Measurements from ENCODE around the gene DSCAML1. TPM values are rescaled to one million over a fixed set of nuclear protein-coding genes. Genes with fewer than 3 reads are reported as not detected.

DSCAML1 gene
- total RNA-seq, 1 donor from 2014 or later = 1.3 TPM

DNA sequence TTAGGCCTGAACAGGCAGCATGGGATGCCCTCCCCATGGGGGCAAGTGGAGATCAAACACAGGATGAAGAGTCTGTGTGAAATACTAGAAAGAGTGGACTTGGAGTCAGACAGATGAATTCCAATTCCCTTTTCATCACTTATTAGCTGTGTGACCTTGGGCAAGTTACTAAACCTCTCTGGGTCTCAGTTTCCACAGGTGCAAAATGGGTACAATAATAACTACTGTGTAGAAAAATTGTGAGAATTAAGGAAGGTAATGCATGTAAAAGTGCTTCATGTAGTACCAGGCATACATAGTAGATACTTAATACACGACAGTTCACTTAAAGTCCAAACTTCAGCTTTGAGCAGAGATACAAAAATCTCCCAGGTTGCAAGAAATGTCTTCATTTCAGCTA, 176.4 kb downstream of the DSCAML1 start:
- H3K4me3 ChIP-seq = no peak overlapping the region
- no peak for ATAC-seq
- no peaks in the 10 kb centered on the region for H3K36me3 ChIP-seq
- no peak for DNase-seq
- no peaks in the 10 kb centered on the region for H3K4me1 ChIP-seq
- no peaks in the 10 kb centered on the region for H3K27me3 ChIP-seq
- no peaks in the 10 kb centered on the region for H3K9me3 ChIP-seq
- H3K27ac ChIP-seq = no peak overlapping the region
- TF ChIP-seq, protein P1, sequence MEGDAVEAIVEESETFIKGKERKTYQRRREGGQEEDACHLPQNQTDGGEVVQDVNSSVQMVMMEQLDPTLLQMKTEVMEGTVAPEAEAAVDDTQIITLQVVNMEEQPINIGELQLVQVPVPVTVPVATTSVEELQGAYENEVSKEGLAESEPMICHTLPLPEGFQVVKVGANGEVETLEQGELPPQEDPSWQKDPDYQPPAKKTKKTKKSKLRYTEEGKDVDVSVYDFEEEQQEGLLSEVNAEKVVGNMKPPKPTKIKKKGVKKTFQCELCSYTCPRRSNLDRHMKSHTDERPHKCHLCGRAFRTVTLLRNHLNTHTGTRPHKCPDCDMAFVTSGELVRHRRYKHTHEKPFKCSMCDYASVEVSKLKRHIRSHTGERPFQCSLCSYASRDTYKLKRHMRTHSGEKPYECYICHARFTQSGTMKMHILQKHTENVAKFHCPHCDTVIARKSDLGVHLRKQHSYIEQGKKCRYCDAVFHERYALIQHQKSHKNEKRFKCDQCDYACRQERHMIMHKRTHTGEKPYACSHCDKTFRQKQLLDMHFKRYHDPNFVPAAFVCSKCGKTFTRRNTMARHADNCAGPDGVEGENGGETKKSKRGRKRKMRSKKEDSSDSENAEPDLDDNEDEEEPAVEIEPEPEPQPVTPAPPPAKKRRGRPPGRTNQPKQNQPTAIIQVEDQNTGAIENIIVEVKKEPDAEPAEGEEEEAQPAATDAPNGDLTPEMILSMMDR (IDR thresholded peaks at IDR 0.05) = no peak
- intact Hi-C loops (cut with DNase I) = no loop called here

- Histone ChIP-seq H3K36me3 (no peaks in the 10 kb centered on the region), H3K27ac (no peak overlapping the region), H3K4me1 (no peaks in the 10 kb centered on the region), H3K9me3 (no peaks in the 10 kb centered on the region), H3K27me3 (no peaks in the 10 kb centered on the region), H3K4me3 (no peak overlapping the region)
- ATAC-seq (no peak), DNase-seq (peak; percentile 17)
- intact Hi-C loops (cut with DNase I) = no loop called here
- TF ChIP-seq, protein P1 (IDR thresholded peaks at IDR 0.05) = no peak
Measured at GRCh38 chr11:117620086-117620485, 176.9 kb downstream of the DSCAML1 start.

- no peaks in the 10 kb centered on the region for H3K4me1 ChIP-seq
- H3K27me3 ChIP-seq = no peaks in the 10 kb centered on the region
- no peak overlapping the region for H3K4me3 ChIP-seq
- no peaks in the 10 kb centered on the region for H3K36me3 ChIP-seq
- ATAC-seq (no peak), DNase-seq (no peak)
- H3K9me3 ChIP-seq = no peaks in the 10 kb centered on the region
- intact Hi-C loops (cut with DNase I) = no loop called here
- no peak overlapping the region for H3K27ac ChIP-seq
- TF ChIP-seq, protein P1 (IDR thresholded peaks at IDR 0.05) = no peak
Measured at GRCh38 chr11:117619661-117620060, 177.4 kb downstream of the DSCAML1 start.

GRCh38 chr11:117618982-117619355, 178.0 kb downstream of the DSCAML1 start:
- no peak for ATAC-seq
- Histone ChIP-seq H3K4me1 (no peaks in the 10 kb centered on the region), H3K27me3 (no peaks in the 10 kb centered on the region), H3K4me3 (no peak overlapping the region), H3K27ac (no peak overlapping the region), H3K36me3 (no peaks in the 10 kb centered on the region), H3K9me3 (no peaks in the 10 kb centered on the region)
- intact Hi-C loops (cut with DNase I) = no loop called here
- TF ChIP-seq, protein P1 (IDR thresholded peaks at IDR 0.05) = no peak
- DNase-seq = peak; percentile 32

DNA sequence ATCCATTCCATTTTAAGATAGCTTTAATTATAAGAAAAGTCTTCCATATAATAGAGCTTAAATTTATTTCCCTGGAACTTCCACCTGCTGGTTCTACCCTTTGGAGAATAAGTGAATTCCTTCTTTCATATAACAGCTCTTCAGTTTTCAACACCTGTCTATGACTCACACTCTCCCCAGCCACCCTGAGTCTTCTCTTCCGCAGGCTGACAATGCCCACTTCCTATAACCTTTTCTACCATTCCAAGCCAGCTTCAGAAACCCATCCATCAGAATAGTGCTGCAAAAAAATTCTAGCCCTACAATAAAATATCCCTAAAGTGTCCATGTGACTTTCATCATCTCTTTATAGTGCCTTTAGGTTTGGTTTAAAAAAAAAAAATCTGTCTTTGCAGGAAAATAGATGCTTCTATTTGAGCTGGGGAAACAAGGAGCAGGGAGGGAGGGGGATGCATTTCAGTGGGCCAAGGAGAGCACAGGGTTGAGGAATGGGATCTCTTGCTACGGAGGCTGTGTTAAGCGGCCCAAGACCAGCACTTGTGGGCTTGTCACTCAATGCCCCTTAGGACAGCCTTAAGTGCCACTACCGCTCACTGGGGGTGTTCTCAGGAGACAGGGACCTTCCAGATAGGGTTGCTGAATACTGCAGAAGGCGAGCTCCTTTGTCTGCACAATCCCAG, 178.6 kb downstream of the DSCAML1 start:
- Histone ChIP-seq H3K4me1 (no peaks in the 10 kb centered on the region), H3K36me3 (no peaks in the 10 kb centered on the region), H3K9me3 (no peaks in the 10 kb centered on the region), H3K27ac (no peak overlapping the region), H3K4me3 (no peak overlapping the region), H3K27me3 (no peaks in the 10 kb centered on the region)
- DNase-seq (peak; percentile 0), ATAC-seq (no peak)
- intact Hi-C loops (cut with DNase I) = no loop called here
- TF ChIP-seq, protein P1 (IDR thresholded peaks at IDR 0.05) = no peak

DNA sequence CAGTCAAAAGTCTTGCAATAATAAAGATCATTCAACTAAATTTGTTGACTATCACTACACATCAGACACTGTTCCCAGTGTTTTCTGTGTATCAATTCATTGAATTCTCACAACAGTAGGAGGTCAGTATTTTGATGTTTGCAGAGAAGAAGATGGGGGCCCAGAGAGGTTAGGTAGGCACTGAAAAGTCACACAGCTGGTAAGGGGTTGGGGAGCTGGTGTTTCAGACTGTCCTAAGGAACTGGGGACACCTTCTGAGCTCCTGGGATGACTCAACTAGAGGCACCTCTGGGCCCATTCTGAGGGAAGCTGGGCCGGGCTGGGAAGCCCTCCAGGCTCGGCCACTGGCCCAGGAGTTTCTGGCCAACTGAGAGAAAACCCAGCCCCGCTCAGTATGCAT, 180.0 kb downstream of the DSCAML1 start:
- Histone ChIP-seq H3K4me3 (no peak overlapping the region), H3K4me1 (no peaks in the 10 kb centered on the region), H3K27ac (no peak overlapping the region), H3K9me3 (no peaks in the 10 kb centered on the region), H3K27me3 (no peaks in the 10 kb centered on the region), H3K36me3 (no peaks in the 10 kb centered on the region)
- intact Hi-C loops (cut with DNase I) = no loop called here
- ATAC-seq = no peak
- TF ChIP-seq, protein P1 (IDR thresholded peaks at IDR 0.05) = no peak
- peak; percentile 13 for DNase-seq
